Osteoblast (primary cell): ENCODE results near the gene PSMA5. TPM values are rescaled to one million over a fixed set of nuclear protein-coding genes. Genes with fewer than 3 reads are reported as not detected.

Experiments
- DNase-seq: peaks from one replicate; pipeline ENCODE4 v3.0.0; 2011; ENCODE audit warnings: low spot score, mixed read lengths; ENCODE audit not compliant: insufficient read length; ENCODE audit errors: missing footprints
- H2AFZ ChIP-seq: 2 replicates; pipeline ENCODE4 v1.6.0; 2011; ENCODE audit warnings: mild to moderate bottlenecking, low read length
- H3K27ac ChIP-seq: 2 replicates; pipeline ENCODE4 v1.5.1; 2011; ENCODE audit warnings: mild to moderate bottlenecking, low read depth, low read length, moderate library complexity
- H3K27me3 ChIP-seq: 2 replicates; pipeline ENCODE4 v1.6.0; 2012; ENCODE audit warnings: mild to moderate bottlenecking, control low read depth, inconsistent platforms, low read length, moderate library complexity; ENCODE audit not compliant: insufficient read depth
- H3K36me3 ChIP-seq: 2 replicates; pipeline ENCODE4 v1.5.1; 2011; ENCODE audit warnings: mild to moderate bottlenecking, low read length, control low read depth, moderate library complexity; ENCODE audit not compliant: insufficient read depth
- H3K4me1 ChIP-seq: 2 replicates; pipeline ENCODE4 v1.5.1; 2011; ENCODE audit warnings: mild to moderate bottlenecking, low read length, control low read depth, moderate library complexity; ENCODE audit not compliant: insufficient read depth
- H3K4me2 ChIP-seq: 2 replicates; pipeline ENCODE4 v1.6.0; 2011; ENCODE audit warnings: mild to moderate bottlenecking, low read length; ENCODE audit not compliant: insufficient read depth
- H3K4me3 ChIP-seq: fragments of 200-600 bp; sonication (generic); 3 replicates; pipeline ENCODE4 v1.5.1; 2012; ENCODE audit warnings: mild to moderate bottlenecking, low read length, inconsistent platforms; ENCODE audit not compliant: insufficient read depth
- H3K79me2 ChIP-seq: 2 replicates; pipeline ENCODE4 v1.6.0; 2012; ENCODE audit warnings: mild to moderate bottlenecking, low read length, control low read depth, inconsistent platforms; ENCODE audit not compliant: insufficient read depth
- H3K9me3 ChIP-seq: 2 replicates; pipeline ENCODE4 v1.5.1; 2011; ENCODE audit warnings: low read depth, low read length, control low read depth
- H4K20me1 ChIP-seq: 2 replicates; pipeline ENCODE4 v1.6.0; 2012; ENCODE audit warnings: mild to moderate bottlenecking, low read length, control low read depth; ENCODE audit not compliant: insufficient read depth
- total RNA-seq: library from RNA; depleted of rRNA; stranded (reverse); fragments of >200 nt; gene quantifications from 2 replicates; pipeline ENCODE4 v1.2.3, GENCODE V29; 2012
- TF ChIP-seq, protein P1 (sequence below): IDR thresholded peaks from 2 replicates; pipeline ENCODE4 v1.5.1; 2011; ENCODE audit warnings: mild to moderate bottlenecking, low read depth, low read length, moderate library complexity; ENCODE audit errors: extremely low read depth

The PSMA5 gene
- total RNA-seq, 1 donor, result 45.6 TPM

DNA sequence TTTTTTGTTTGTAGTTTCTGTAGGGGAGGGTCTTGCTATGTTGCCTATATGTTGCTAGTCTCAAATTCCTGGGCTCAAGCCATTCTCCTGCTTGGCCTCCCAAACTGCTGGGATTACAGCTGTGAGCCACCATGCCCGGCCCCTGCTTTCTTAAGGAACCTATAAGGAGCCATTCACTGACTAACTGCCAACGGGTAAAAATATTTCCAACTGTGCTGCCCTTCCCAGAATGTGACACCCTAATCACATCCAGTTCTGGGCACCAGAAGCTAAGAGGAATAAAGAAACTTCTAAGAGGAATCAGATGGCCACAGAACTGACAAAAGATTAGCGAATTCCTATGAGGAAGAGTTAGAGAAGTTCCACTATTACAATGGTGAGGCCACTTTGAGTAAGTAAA lies 46.5 kb upstream of the PSMA5 start:
- no peak overlapping the region for H3K4me3 ChIP-seq
- no peaks in the 10 kb centered on the region for H3K79me2 ChIP-seq
- H3K27ac ChIP-seq, result no peak overlapping the region
- no peak overlapping the region for H3K4me2 ChIP-seq
- TF ChIP-seq, protein P1, sequence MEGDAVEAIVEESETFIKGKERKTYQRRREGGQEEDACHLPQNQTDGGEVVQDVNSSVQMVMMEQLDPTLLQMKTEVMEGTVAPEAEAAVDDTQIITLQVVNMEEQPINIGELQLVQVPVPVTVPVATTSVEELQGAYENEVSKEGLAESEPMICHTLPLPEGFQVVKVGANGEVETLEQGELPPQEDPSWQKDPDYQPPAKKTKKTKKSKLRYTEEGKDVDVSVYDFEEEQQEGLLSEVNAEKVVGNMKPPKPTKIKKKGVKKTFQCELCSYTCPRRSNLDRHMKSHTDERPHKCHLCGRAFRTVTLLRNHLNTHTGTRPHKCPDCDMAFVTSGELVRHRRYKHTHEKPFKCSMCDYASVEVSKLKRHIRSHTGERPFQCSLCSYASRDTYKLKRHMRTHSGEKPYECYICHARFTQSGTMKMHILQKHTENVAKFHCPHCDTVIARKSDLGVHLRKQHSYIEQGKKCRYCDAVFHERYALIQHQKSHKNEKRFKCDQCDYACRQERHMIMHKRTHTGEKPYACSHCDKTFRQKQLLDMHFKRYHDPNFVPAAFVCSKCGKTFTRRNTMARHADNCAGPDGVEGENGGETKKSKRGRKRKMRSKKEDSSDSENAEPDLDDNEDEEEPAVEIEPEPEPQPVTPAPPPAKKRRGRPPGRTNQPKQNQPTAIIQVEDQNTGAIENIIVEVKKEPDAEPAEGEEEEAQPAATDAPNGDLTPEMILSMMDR, result no peak
- H4K20me1 ChIP-seq, result no peaks in the 10 kb centered on the region
- H3K36me3 ChIP-seq, result no peaks in the 10 kb centered on the region
- H3K4me1 ChIP-seq, result no peaks in the 10 kb centered on the region
- peaks cover 42% of the 10 kb centered on the region for H3K27me3 ChIP-seq
- no peaks in the 10 kb centered on the region for H3K9me3 ChIP-seq
- peak; percentile 19 for DNase-seq
- H2AFZ ChIP-seq, result no peak overlapping the region

- Histone ChIP-seq H2AFZ (no peak overlapping the region), H3K4me3 (no peak overlapping the region), H3K4me2 (no peak overlapping the region), H3K4me1 (peaks cover 3% of the 10 kb centered on the region), H3K9me3 (no peaks in the 10 kb centered on the region), H4K20me1 (no peaks in the 10 kb centered on the region), H3K36me3 (no peaks in the 10 kb centered on the region), H3K27ac (no peak overlapping the region), H3K27me3 (peaks cover 66% of the 10 kb centered on the region), H3K79me2 (no peaks in the 10 kb centered on the region)
- no peak for DNase-seq
- TF ChIP-seq, protein P1, result no peak
These were observed 44.0 kb upstream of the PSMA5 start for GRCh38 chr1:109470245-109470644.

GRCh38 chr1:109468903-109469302 lies 42.7 kb upstream of the PSMA5 start:
- H3K27ac ChIP-seq, result no peak overlapping the region
- TF ChIP-seq, protein P1, result no peak
- no peaks in the 10 kb centered on the region for H3K79me2 ChIP-seq
- no peak overlapping the region for H2AFZ ChIP-seq
- peaks cover 3% of the 10 kb centered on the region for H3K4me1 ChIP-seq
- H3K36me3 ChIP-seq, result no peaks in the 10 kb centered on the region
- no peaks in the 10 kb centered on the region for H3K9me3 ChIP-seq
- no peak overlapping the region for H3K4me2 ChIP-seq
- peaks cover 79% of the 10 kb centered on the region for H3K27me3 ChIP-seq
- H4K20me1 ChIP-seq, result no peaks in the 10 kb centered on the region
- peak; percentile 32 for DNase-seq
- no peak overlapping the region for H3K4me3 ChIP-seq

DNA sequence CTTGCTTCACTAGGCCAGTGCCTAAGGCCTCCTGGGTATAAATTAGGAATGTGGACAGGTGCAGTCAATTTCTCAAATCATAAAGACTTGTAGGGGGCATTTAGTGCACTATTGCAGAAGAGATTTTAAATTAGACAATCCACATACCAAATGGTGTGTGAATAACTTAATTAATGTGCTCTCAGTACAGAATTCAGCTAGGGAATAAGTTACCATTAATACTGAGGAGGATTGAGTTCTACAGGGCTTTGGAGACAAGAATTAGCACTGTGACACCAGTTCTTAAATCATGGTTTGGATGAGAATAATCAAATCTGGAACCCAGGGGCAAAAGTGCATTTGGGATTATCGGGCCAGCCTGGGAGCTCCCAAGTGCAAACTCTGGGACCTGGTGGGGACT lies 41.8 kb upstream of the PSMA5 start:
- H3K27me3 ChIP-seq, result peaks cover 84% of the 10 kb centered on the region
- no peak overlapping the region for H2AFZ ChIP-seq
- peak; percentile 73 for DNase-seq
- H4K20me1 ChIP-seq, result no peaks in the 10 kb centered on the region
- peaks cover 3% of the 10 kb centered on the region for H3K4me1 ChIP-seq
- H3K79me2 ChIP-seq, result no peaks in the 10 kb centered on the region
- H3K36me3 ChIP-seq, result no peaks in the 10 kb centered on the region
- TF ChIP-seq, protein P1, result no peak
- no peak overlapping the region for H3K4me2 ChIP-seq
- no peak overlapping the region for H3K27ac ChIP-seq
- no peaks in the 10 kb centered on the region for H3K9me3 ChIP-seq
- no peak overlapping the region for H3K4me3 ChIP-seq
